ENCODE results near the gene ATF1. TPM values are rescaled to one million over a fixed set of nuclear protein-coding genes. Genes with fewer than 3 reads are reported as not detected.

The ATF1 gene
- total and polyA plus RNA-seq, 2 of the 8 experiments (the other 6 are each of a cell fraction or from before 2014, with no cell fraction given) = 23.2 to 41.8 TPM

DNA sequence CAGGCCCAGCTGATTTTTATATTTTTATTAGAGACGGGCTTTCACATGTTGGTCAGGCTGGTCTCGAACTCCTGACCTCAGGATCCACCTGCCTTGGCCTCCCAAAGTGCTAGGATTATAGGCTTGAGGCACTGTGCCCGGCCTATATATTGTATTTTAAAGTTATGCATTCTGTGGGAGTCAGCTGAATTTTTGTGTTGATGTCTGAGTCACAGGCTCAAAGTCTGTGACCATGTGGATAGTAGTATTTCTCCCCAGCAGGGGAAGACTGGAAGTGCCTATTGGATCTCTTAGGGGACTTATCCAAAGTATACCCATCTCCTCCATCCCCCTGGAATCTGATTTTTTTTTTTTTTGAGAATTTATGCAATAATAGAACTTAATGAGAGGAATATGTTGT, 43.8 kb upstream of the ATF1 start (continued):
- TF ChIP-seq, protein P1, sequence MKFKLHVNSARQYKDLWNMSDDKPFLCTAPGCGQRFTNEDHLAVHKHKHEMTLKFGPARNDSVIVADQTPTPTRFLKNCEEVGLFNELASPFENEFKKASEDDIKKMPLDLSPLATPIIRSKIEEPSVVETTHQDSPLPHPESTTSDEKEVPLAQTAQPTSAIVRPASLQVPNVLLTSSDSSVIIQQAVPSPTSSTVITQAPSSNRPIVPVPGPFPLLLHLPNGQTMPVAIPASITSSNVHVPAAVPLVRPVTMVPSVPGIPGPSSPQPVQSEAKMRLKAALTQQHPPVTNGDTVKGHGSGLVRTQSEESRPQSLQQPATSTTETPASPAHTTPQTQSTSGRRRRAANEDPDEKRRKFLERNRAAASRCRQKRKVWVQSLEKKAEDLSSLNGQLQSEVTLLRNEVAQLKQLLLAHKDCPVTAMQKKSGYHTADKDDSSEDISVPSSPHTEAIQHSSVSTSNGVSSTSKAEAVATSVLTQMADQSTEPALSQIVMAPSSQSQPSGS (IDR thresholded peaks at IDR 0.05; ENCODE audit: low read length) = no peak
